ENCODE results near the gene NLRP5.

The NLRP5 gene

DNA sequence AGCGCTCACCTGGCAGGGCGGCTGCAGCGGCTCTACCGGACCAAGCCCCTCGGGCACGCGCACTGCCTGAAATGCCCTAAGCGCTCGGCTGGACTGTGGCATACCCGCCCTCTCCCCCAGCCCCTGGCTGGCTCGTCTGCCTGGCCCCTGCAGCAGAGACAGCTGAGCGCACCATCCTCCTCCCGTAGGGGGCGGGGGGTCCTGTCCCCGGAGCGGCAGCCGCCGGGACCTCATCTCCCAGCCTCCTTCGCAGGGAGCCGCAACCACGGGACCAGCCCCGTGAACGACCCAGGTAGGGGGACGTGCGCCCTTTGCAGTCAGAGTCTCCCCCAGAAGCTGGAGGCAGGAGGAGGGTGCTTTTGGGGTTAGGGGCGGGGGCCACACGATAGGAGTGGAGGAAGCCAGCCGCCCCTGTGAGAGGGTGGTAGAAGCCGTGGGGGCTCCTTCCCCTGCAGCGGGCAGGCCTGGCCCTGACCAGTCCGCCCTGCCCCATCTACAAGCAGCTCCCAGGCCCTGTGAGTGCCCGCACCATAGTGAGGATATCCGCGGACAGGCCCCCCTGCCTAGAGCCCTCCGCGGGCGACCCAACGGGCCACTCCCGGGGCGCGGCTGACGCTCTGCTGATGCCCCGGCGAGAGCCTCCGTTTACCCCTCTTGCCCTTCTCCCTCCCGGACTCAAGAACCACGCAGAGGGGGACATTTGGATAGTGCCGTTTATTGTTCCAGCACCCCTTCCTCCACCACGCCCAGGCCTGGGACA is 100.3 kb downstream of the NLRP5 start:
- no peak for DNase-seq
- Histone ChIP-seq H3K4me3 (no peak overlapping the region), H3K9me3 (no peaks in the 10 kb centered on the region), H3K4me1 (peaks cover 0 to 10% (median 0%) of the 10 kb centered on the region in 4 donors), H3K36me3 (peaks cover 9 to 56% (median 22%) of the 10 kb centered on the region in 3 donors), H3K27me3 (no peaks in the 10 kb centered on the region), H3K27ac (no peak overlapping the region)
- intact Hi-C loops (cut with DNase I; ENCODE audit: low total_unique reads): no loop called here
- TF ChIP-seq, protein P1, sequence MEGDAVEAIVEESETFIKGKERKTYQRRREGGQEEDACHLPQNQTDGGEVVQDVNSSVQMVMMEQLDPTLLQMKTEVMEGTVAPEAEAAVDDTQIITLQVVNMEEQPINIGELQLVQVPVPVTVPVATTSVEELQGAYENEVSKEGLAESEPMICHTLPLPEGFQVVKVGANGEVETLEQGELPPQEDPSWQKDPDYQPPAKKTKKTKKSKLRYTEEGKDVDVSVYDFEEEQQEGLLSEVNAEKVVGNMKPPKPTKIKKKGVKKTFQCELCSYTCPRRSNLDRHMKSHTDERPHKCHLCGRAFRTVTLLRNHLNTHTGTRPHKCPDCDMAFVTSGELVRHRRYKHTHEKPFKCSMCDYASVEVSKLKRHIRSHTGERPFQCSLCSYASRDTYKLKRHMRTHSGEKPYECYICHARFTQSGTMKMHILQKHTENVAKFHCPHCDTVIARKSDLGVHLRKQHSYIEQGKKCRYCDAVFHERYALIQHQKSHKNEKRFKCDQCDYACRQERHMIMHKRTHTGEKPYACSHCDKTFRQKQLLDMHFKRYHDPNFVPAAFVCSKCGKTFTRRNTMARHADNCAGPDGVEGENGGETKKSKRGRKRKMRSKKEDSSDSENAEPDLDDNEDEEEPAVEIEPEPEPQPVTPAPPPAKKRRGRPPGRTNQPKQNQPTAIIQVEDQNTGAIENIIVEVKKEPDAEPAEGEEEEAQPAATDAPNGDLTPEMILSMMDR (IDR thresholded peaks at IDR 0.05): no peak

DNA sequence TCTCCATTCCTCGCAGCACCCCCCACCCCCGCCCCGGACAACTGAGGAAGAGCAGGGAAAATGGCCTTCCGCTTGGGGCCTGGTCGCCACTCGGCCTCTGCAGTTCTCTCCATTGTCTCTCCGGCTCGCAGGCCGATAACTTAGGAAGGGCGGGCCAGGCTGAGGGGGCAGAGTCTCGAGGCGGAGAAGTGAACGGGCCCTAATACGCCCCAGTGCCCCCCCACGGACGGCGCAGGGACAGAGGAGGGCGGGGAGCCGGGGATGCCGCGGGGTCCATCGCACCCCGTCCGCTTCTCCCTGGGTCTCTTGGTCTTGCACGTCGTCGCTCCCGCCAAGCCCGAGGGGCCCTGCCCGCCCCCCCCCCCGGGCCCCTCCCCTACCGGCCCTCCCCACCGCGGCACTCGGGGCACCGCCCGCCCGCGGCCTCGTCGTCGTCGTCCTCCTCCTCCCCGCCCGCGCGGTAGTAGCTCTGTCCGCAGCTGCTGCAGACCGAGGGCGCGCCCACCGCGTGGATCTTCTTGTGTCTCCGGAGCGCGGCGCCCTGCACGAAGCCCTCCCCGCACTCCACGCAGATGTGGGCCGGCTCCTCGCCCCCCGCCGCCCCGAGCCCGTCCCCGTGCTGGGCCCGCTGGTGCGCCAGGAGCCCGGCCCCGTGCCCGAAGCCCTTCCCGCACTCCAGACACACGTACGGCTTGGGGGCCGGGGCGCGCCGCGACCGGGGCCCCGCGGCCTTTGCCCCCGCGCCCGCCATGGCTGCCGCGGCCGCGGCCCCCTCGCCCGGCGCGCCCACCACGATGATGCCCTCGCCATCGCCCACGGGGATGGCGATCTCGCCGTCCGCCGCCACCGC is 101.3 kb downstream of the NLRP5 start:
- Histone ChIP-seq H3K27me3 (no peaks in the 10 kb centered on the region), H3K4me1 (peaks cover 0 to 10% (median 0%) of the 10 kb centered on the region in 4 donors), H3K4me3 (no peak overlapping the region), H3K9me3 (no peaks in the 10 kb centered on the region), H3K27ac (no peak overlapping the region), H3K36me3 (peaks cover 9 to 56% (median 22%) of the 10 kb centered on the region in 3 donors)
- TF ChIP-seq, protein P1 (IDR thresholded peaks at IDR 0.05): no peak
- no peak for DNase-seq
- intact Hi-C loops (cut with DNase I; ENCODE audit: low total_unique reads): no loop called here

DNA sequence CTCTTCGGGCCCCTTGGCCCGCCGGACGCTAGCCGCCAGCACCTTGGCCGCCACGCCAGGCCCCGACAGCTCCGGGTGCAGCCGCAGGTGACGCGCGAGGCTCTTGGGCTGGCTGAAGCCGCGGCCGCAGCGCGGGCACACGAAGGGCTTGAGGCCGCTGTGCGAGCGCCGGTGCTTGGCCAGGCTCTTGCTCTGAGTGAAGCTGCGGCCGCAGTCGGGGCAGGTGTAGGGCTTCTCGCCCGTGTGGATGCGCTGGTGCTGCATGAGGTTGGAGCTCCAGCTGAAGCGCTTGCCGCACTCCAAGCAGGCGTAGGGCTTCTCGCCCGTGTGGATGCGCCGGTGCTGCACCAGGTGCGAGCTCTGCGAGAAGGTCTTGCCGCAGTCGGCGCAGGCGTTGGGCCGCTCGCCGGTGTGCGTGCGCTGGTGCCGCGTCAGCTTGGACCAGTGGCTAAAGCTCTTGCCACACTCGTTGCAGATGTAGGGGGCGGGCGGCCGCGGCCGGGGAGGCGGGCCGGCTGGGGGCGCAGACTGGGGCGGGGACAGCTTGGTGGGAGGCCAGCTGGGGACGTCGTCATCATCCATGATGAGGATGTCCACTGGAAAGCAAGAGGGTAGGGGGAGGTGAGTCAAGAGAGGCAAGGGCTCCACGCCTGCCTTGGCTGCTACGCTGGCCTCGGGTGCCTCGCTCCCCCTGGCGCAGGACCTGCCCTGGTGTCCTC is 102.1 kb downstream of the NLRP5 start:
- TF ChIP-seq, protein P1 (IDR thresholded peaks at IDR 0.05): no peak
- Histone ChIP-seq H3K4me1 (peaks cover 0 to 10% (median 0%) of the 10 kb centered on the region in 4 donors), H3K27ac (no peak overlapping the region), H3K4me3 (no peak overlapping the region), H3K9me3 (no peaks in the 10 kb centered on the region), H3K27me3 (no peaks in the 10 kb centered on the region), H3K36me3 (peaks cover 9 to 62% (median 22%) of the 10 kb centered on the region in 3 donors)
- intact Hi-C loops (cut with DNase I; ENCODE audit: low total_unique reads): no loop called here
- DNase-seq: no peak

DNA sequence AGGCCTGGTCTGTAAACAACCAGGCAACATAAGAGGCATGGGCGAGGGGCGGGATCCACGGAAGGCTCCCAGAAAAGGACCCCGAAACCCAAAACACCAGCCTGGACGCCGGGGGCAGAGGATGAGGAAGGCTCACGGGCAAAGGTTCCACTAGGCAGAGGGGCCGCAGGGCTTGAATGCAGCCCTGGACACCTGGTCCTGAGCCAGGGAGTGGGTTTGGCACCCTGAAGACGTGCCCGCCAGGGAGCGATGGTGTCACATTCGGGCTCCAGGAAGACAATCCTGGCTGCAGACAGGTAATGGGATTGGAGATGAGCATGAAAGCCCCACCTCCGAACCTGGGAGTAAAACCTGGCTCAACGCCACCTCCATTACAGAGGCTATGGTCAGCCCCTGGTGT is 102.8 kb downstream of the NLRP5 start:
- H3K4me1 ChIP-seq: peaks cover 0 to 10% (median 0%) of the 10 kb centered on the region in 4 donors
- H3K27me3 ChIP-seq: no peaks in the 10 kb centered on the region

DNA sequence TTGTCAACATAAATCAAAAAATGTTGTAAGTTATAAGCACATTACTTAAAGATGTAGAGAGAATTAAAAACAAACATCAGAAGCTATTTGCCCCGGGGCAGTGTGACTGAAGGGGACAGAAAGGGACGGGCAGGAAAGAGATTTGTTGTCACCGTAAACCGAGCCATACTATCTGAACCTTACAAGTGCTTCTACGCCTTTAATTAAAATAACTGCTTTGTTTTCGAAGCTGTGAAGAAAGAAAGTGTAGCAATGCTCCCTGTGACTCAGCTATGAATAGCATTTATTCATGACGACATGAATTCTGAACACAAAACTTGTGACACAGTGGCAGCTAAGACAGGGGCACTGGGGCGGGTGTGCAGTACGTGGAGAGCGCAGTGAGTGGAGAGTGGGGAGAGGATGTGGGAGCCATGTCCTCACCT is 104.5 kb downstream of the NLRP5 start:
- DNase-seq: no peak
- Histone ChIP-seq H3K4me3 (no peak overlapping the region), H3K27ac (no peak overlapping the region), H3K4me1 (peaks cover 0 to 10% (median 0%) of the 10 kb centered on the region in 4 donors), H3K9me3 (no peaks in the 10 kb centered on the region), H3K27me3 (no peaks in the 10 kb centered on the region), H3K36me3 (peaks cover 13 to 64% (median 27%) of the 10 kb centered on the region in 3 donors)
- intact Hi-C loops (cut with DNase I; ENCODE audit: low total_unique reads): no loop called here
- TF ChIP-seq, protein P1 (IDR thresholded peaks at IDR 0.05): no peak

More for the DNA sequence above, 102.8 kb downstream of the NLRP5 start:
- peaks cover 9 to 67% (median 22%) of the 10 kb centered on the region in 3 donors for H3K36me3 ChIP-seq
- no peaks in the 10 kb centered on the region for H3K9me3 ChIP-seq
- no peak overlapping the region for H3K27ac ChIP-seq
- DNase-seq: no peak
- intact Hi-C loops (cut with DNase I; ENCODE audit: low total_unique reads): no loop called here
- no peak overlapping the region for H3K4me3 ChIP-seq
- TF ChIP-seq, protein P1 (IDR thresholded peaks at IDR 0.05): no peak

Data from tibial artery (tissue), 4 donors.